GM12878 (cell line): Measurements from ENCODE around the gene FITM1. TPM values are rescaled to one million over a fixed set of nuclear protein-coding genes. Genes with fewer than 3 reads are reported as not detected.
A peak's percentile ranks its signal among the peaks of the same experiment; 100 is the strongest.

ENCODE experiments used
- ATAC-seq: fragments of 200-7000 bp; cut with Tn5 transposase; 3 replicates; pipeline ENCODE4 v1.9.1; 2020; ENCODE audit warnings: mild to moderate bottlenecking, moderate library complexity
- BruUV-seq: library from RNA; stranded (reverse); fragments of 400-500 nt; replicated peaks from 2 replicates; lab custom pipeline; 2021; lab: Mats Ljungman, UMichigan
- CTCF ChIA-PET: fragments of 300-600 bp; sonication (Branson Sonifier 250); formaldehyde crosslinking; extraction: SDS; loops from one replicate; lab custom pipeline; 2021; ENCODE audit warnings: inconsistent platforms; lab: Yijun Ruan, JAX
- POLR2A ChIA-PET: fragments of 350-600 bp; formaldehyde crosslinking; extraction: SDS; loops from one replicate; lab custom pipeline; 2021; ENCODE audit warnings: inconsistent platforms; lab: Charles Lee
- RAD21 ChIA-PET: fragments of 300-600 bp; sonication (Branson Sonifier 250); formaldehyde crosslinking; loops from one replicate; lab custom pipeline; 2023; ENCODE audit warnings: antibody characterized with exemption; ENCODE audit not compliant: unreplicated experiment; lab: Charles Lee
- SMC1A ChIA-PET: fragments of 300-600 bp; sonication (Branson Sonifier 250); formaldehyde crosslinking; loops from one replicate; lab custom pipeline; 2023; ENCODE audit not compliant: unreplicated experiment, uncharacterized antibody; lab: Charles Lee
- DNase-seq: peaks from one replicate; pipeline ENCODE4 v3.0.0-alpha.2; 2011; ENCODE audit warnings: low read depth, low spot score
- FAIRE-seq: peaks from 3 replicates; lab custom pipeline; 2011; peaks lifted over from hg19 to GRCh38; lab: Jason Lieb, UNC
- H2AFZ ChIP-seq: 2 replicates; pipeline ENCODE4 v1.6.0; 2011; ENCODE audit warnings: low read depth, low read length, control low read depth; ENCODE audit not compliant: control insufficient read depth
- H3K27ac ChIP-seq: 2 replicates; pipeline ENCODE4 v1.5.1; 2011; ENCODE audit warnings: control low read depth; ENCODE audit not compliant: control insufficient read depth, insufficient read depth
- H3K27me3 ChIP-seq, 2 experiments: replicated peaks in 1 of 2; 2 replicates each; pipeline versions ENCODE4 v1.6.0 to v1.6.1; 2011; ENCODE audit warnings: low read length in 1 of 2; ENCODE audit not compliant: control insufficient read depth in 2 of 2, insufficient read depth in 2 of 2
- H3K36me3 ChIP-seq, 2 experiments: 2 replicates each; pipeline ENCODE4 v1.5.1; 2011; ENCODE audit warnings: low read length in 1 of 2; ENCODE audit not compliant: control insufficient read depth in 2 of 2, insufficient read depth in 2 of 2
- H3K4me1 ChIP-seq: 2 replicates; pipeline ENCODE4 v1.6.1; 2011; ENCODE audit warnings: mild to moderate bottlenecking, low read length, moderate library complexity, mixed read lengths; ENCODE audit not compliant: control insufficient read depth, insufficient read depth
- H3K4me2 ChIP-seq: 2 replicates; pipeline ENCODE4 v1.6.0; 2011; ENCODE audit warnings: control low read depth; ENCODE audit not compliant: control insufficient read depth, insufficient read depth
- H3K4me3 ChIP-seq: fragments of 200-600 bp; sonication (generic); 2 replicates; pipeline ENCODE4 v1.5.1; 2016
- H3K79me2 ChIP-seq: 2 replicates; pipeline ENCODE4 v1.6.0; 2011; ENCODE audit warnings: low read length; ENCODE audit not compliant: control insufficient read depth, insufficient read depth
- H3K9ac ChIP-seq: 2 replicates; pipeline ENCODE4 v1.8.0; 2011; ENCODE audit warnings: low read length, control low read depth, mixed read lengths; ENCODE audit not compliant: control insufficient read depth, insufficient read depth
- H3K9me3 ChIP-seq: replicated peaks from 3 replicates; pipeline ENCODE4 v1.5.1; 2011; ENCODE audit warnings: mild to moderate bottlenecking, low read length; ENCODE audit not compliant: control insufficient read depth, insufficient read depth
- H4K20me1 ChIP-seq: 2 replicates; pipeline ENCODE4 v1.6.0; 2011; ENCODE audit not compliant: control insufficient read depth, insufficient read depth
- ATF7 ChIP-seq: fragments of 450-650 bp; IDR thresholded peaks from 2 replicates; pipeline ENCODE4 v1.6.1; 2016; ENCODE audit warnings: low read depth, mild to moderate bottlenecking
- KDM1A ChIP-seq: fragments of 200-600 bp; sonication (generic); IDR thresholded peaks from 2 replicates; pipeline ENCODE4 v1.6.1; 2016; ENCODE audit warnings: borderline replicate concordance
- POLR2A ChIP-seq: IDR thresholded peaks from 2 replicates; pipeline ENCODE4 v1.6.1; 2011; ENCODE audit warnings: low read depth, mild to moderate bottlenecking, low read length
- POLR2AphosphoS5 ChIP-seq: IDR thresholded peaks from 2 replicates; pipeline ENCODE4 v1.6.1; 2011; ENCODE audit warnings: mild to moderate bottlenecking, low read length, inconsistent platforms
- SMAD5 ChIP-seq: IDR thresholded peaks from 2 replicates; pipeline ENCODE4 v1.6.1; 2016; ENCODE audit warnings: antibody characterized with exemption, low read depth
- WGBS: methylation state at CpG from one replicate; pipeline ENCODE4 v1.1.6; 2016; ENCODE audit warnings: low lambda C conversion rate; ENCODE audit not compliant: insufficient replicate concordance, insufficient coverage; ENCODE audit errors: missing lambda C conversion rate; 5-methylcytosine and 5-hydroxymethylcytosine counted together
- in situ Hi-C: fragments of 300-500 bp; cut with MboI; formaldehyde crosslinking; loops from 9 replicates; pipeline ENCODE4 v1.14.3; 2018; ENCODE audit warnings: mixed read lengths
- intact Hi-C: fragments of 100-400 bp; cut with micrococcal nuclease; formaldehyde crosslinking; loops from one replicate; pipeline ENCODE4 v1.14.2; 2022; ENCODE audit not compliant: unreplicated experiment
- polyA plus RNA-seq, 11 experiments: library from polyadenylated mRNA; depleted of rRNA in 4 of 11; unstranded in 6 of 11; stranded (reverse) in 5 of 11; fragments of >200 nt; fragmentation: Nextera tagmentation in 4 of 11; fragmentation: Illumina TruSeq in 1 of 11; extraction: Ambion mirVana in 4 of 11; extraction: Trizol in 1 of 11; gene quantifications; 1 replicate in 1 of 11; 2 replicates in 10 of 11; pipeline versions ENCODE4 v1.2.1 to v1.2.3, GENCODE V29; 2011 to 2016; ENCODE audit warnings: inconsistent platforms in 2 of 11, missing spikeins in 2 of 11, low read depth in 1 of 11
- total RNA-seq, 4 experiments: library from RNA; depleted of rRNA in 3 of 4; stranded (reverse); fragments of >200 nt in 3 of 4; fragmentation: Illumina TruSeq in 1 of 4; extraction: Trizol in 1 of 4; gene quantifications; 2 replicates each; pipeline versions ENCODE4 v1.2.1 to v1.2.3, GENCODE V29; 2013 to 2021

FITM1 gene
- total and polyA plus RNA-seq, 10 of the 15 experiments (the other 5 are each of a cell fraction or from before 2014, with no cell fraction given), result 0.11 to 1.9 (median 0.45) TPM; not detected in 2

GRCh38 chr14:24179961-24180796 is 49.7 kb downstream of the FITM1 start:
- peak; percentile 52 for ATAC-seq
- CTCF ChIA-PET, result interaction anchor here (0.6 to 1.0 kb wide), 3 partner anchors 33 to 128 kb away, joined by 3 to 5 read pairs (median 3); partner anchors contain the start of genes CHMP4A, CIDEB and MDP1
- TF ChIP-seq POLR2A, result peak; percentile 62
- 0 out of 2 replicates have a peak, but pooled peaks have one; percentile 3 for TF ChIP-seq POLR2AphosphoS5
- 0 out of 2 replicates have a peak, but pooled peaks have one; percentile 27 for TF ChIP-seq SMAD5
- 0 out of 2 replicates have a peak, but pooled peaks have one; percentile 45 for TF ChIP-seq ATF7
- no peak for TF ChIP-seq KDM1A
- Histone ChIP-seq H3K36me3 (peaks cover 13 to 54% of the 10 kb centered on the region in 2 experiments; a peak in 3 of 4 replicates), H3K4me2 (no peak overlapping the region), H4K20me1 (no peaks in the 10 kb centered on the region), H3K4me3 (no peak overlapping the region), H3K9ac (no peak overlapping the region), H3K27me3 (no peaks in the 10 kb centered on the region), H3K4me1 (no peaks in the 10 kb centered on the region), H3K79me2 (no peaks in the 10 kb centered on the region), H3K27ac (no peak overlapping the region), H3K9me3 (no peaks in the 10 kb centered on the region), H2AFZ (no peak overlapping the region)
- intact Hi-C loops (no loop called here), in situ Hi-C loops (no loop called here)
- no peak for DNase-seq
- POLR2A ChIA-PET, result interaction anchor here (1.4 kb wide), 1 partner anchor 18 kb away, joined by 4 read pairs; no protein-coding TSS in a partner anchor
- no peak for FAIRE-seq
- SMC1A ChIA-PET, result no interaction called here
- 53% methylated on average over 18 of the region's 18 CpGs for WGBS
- RAD21 ChIA-PET, result interaction anchor here (1.7 kb wide), 1 partner anchor 117 kb away, joined by 4 read pairs; no protein-coding TSS in a partner anchor
- no TSS peak for BruUV-seq
